HG03025 (cell line): ENCODE data around the gene TMPRSS6.

Experiments
- ATAC-seq: cut with Tn5 transposase; IDR thresholded peaks from one replicate; pipeline ENCODE4 v1.9.1; 2021; ENCODE audit warnings: mild to moderate bottlenecking, moderate library complexity; ENCODE audit not compliant: unreplicated experiment, low FRiP score

Gene TMPRSS6

GRCh38 chr22:37141476-37141875, 32.0 kb upstream of the TMPRSS6 start:
- ATAC-seq: no peak

GRCh38 chr22:37140686-37141323, 31.3 kb upstream of the TMPRSS6 start:
- no peak for ATAC-seq

- ATAC-seq: no peak
Measured at GRCh38 chr22:37139762-37140161, 30.2 kb upstream of the TMPRSS6 start.

GRCh38 chr22:37138849-37139561, 29.5 kb upstream of the TMPRSS6 start:
- ATAC-seq: no peak

GRCh38 chr22:37137903-37138665, 28.6 kb upstream of the TMPRSS6 start:
- no peak for ATAC-seq

GRCh38 chr22:37137131-37137530, 27.6 kb upstream of the TMPRSS6 start:
- ATAC-seq: no peak

- ATAC-seq: no peak
Measured at GRCh38 chr22:37135023-37135422, 25.5 kb upstream of the TMPRSS6 start.

GRCh38 chr22:37133304-37134018, 23.9 kb upstream of the TMPRSS6 start:
- ATAC-seq: no peak

GRCh38 chr22:37132773-37133172, 23.3 kb upstream of the TMPRSS6 start:
- ATAC-seq: no peak

- no peak for ATAC-seq
Measured at GRCh38 chr22:37129866-37130441, 20.4 kb upstream of the TMPRSS6 start.

- ATAC-seq: no peak
Measured at GRCh38 chr22:37128555-37129281, 19.2 kb upstream of the TMPRSS6 start.

GRCh38 chr22:37127350-37127878, 17.9 kb upstream of the TMPRSS6 start:
- no peak for ATAC-seq

GRCh38 chr22:37126882-37127281, 17.4 kb upstream of the TMPRSS6 start:
- no peak for ATAC-seq

GRCh38 chr22:37126383-37126782, 16.9 kb upstream of the TMPRSS6 start:
- ATAC-seq: no peak

- ATAC-seq: no peak
Measured at GRCh38 chr22:37123649-37124048, 14.1 kb upstream of the TMPRSS6 start.

GRCh38 chr22:37122598-37123180, 13.2 kb upstream of the TMPRSS6 start:
- no peak for ATAC-seq

GRCh38 chr22:37121887-37122591, 12.5 kb upstream of the TMPRSS6 start:
- ATAC-seq: no peak

- no peak for ATAC-seq
Measured at GRCh38 chr22:37120569-37121340, 11.2 kb upstream of the TMPRSS6 start.
